Large intestine (tissue), 3 donors: ENCODE results near the gene FANCC. TPM values are rescaled to one million over a fixed set of nuclear protein-coding genes. Genes with fewer than 3 reads are reported as not detected.

Experiments
- DNase-seq, 2 donors: peaks; one replicate each; pipeline versions ENCODE4 v3.0.0 to v3.0.0-alpha.2; 2013
- H3K27ac ChIP-seq: one replicate; pipeline ENCODE4 v1.5.1; 2013; ENCODE audit warnings: low read length
- H3K27me3 ChIP-seq: 2 replicates; pipeline ENCODE4 v1.6.1; 2013; ENCODE audit warnings: low read length; ENCODE audit not compliant: control insufficient read depth, insufficient read depth
- H3K36me3 ChIP-seq: 2 replicates; pipeline ENCODE4 v1.6.1; 2013; ENCODE audit warnings: low read length; ENCODE audit not compliant: control insufficient read depth, insufficient read depth
- H3K4me1 ChIP-seq: one replicate; pipeline ENCODE4 v1.6.1; 2013; ENCODE audit warnings: low read length; ENCODE audit not compliant: control insufficient read depth, insufficient read depth
- H3K4me3 ChIP-seq: one replicate; pipeline ENCODE4 v1.5.1; 2013; ENCODE audit warnings: low read length
- H3K9me3 ChIP-seq: one replicate; pipeline ENCODE4 v1.6.1; 2013; ENCODE audit warnings: mild to moderate bottlenecking, low read depth, low read length, moderate library complexity; ENCODE audit not compliant: control insufficient read depth
- WGBS: methylation state at CpG from one replicate; pipeline ENCODE4 v1.1.5; 2013; ENCODE audit warnings: low lambda C conversion rate; ENCODE audit not compliant: insufficient coverage; 5-methylcytosine and 5-hydroxymethylcytosine counted together
- polyA plus RNA-seq: library from polyadenylated mRNA; unstranded; fragments of 120-200 nt; gene quantifications from one replicate; pipeline ENCODE4 v1.2.1, GENCODE V29; 2013

The FANCC gene
- polyA plus RNA-seq, 1 donor: 19.9 TPM

- peaks cover 61% of the 10 kb centered on the region for H3K36me3 ChIP-seq
- WGBS: 80% methylated on average over 1 of the region's 12 CpGs
- no peak overlapping the region for H3K27ac ChIP-seq
- peaks cover 6% of the 10 kb centered on the region for H3K4me1 ChIP-seq
- no peaks in the 10 kb centered on the region for H3K27me3 ChIP-seq
- no peaks in the 10 kb centered on the region for H3K9me3 ChIP-seq
- no peak overlapping the region for H3K4me3 ChIP-seq
- no peak for DNase-seq
Observed at GRCh38 chr9:95098391-95098921, 219.1 kb downstream of the FANCC start.

GRCh38 chr9:95097279-95097678 is 220.2 kb downstream of the FANCC start:
- Histone ChIP-seq H3K4me1 (peaks cover 17% of the 10 kb centered on the region), H3K36me3 (peaks cover 52% of the 10 kb centered on the region), H3K27me3 (no peaks in the 10 kb centered on the region), H3K4me3 (no peak overlapping the region), H3K27ac (no peak overlapping the region), H3K9me3 (no peaks in the 10 kb centered on the region)
- DNase-seq: no peak
- 100% methylated on average over 1 of the region's 7 CpGs for WGBS

- H3K27ac ChIP-seq: no peak overlapping the region
- no CpG with 5 or more reads among the region's 6 CpGs for WGBS
- H3K27me3 ChIP-seq: no peaks in the 10 kb centered on the region
- H3K36me3 ChIP-seq: peaks cover 48% of the 10 kb centered on the region
- peaks cover 22% of the 10 kb centered on the region for H3K4me1 ChIP-seq
- DNase-seq: no peak
- H3K9me3 ChIP-seq: no peaks in the 10 kb centered on the region
- no peak overlapping the region for H3K4me3 ChIP-seq
Observed at GRCh38 chr9:95096807-95097206, 220.7 kb downstream of the FANCC start.

- Histone ChIP-seq H3K27ac (no peak overlapping the region), H3K36me3 (peaks cover 44% of the 10 kb centered on the region), H3K27me3 (no peaks in the 10 kb centered on the region), H3K9me3 (no peaks in the 10 kb centered on the region), H3K4me3 (no peak overlapping the region), H3K4me1 (peaks cover 26% of the 10 kb centered on the region)
- no peak for DNase-seq
- WGBS: no CpG with 5 or more reads among the region's 12 CpGs
Observed at GRCh38 chr9:95096381-95096780, 221.1 kb downstream of the FANCC start.

DNA sequence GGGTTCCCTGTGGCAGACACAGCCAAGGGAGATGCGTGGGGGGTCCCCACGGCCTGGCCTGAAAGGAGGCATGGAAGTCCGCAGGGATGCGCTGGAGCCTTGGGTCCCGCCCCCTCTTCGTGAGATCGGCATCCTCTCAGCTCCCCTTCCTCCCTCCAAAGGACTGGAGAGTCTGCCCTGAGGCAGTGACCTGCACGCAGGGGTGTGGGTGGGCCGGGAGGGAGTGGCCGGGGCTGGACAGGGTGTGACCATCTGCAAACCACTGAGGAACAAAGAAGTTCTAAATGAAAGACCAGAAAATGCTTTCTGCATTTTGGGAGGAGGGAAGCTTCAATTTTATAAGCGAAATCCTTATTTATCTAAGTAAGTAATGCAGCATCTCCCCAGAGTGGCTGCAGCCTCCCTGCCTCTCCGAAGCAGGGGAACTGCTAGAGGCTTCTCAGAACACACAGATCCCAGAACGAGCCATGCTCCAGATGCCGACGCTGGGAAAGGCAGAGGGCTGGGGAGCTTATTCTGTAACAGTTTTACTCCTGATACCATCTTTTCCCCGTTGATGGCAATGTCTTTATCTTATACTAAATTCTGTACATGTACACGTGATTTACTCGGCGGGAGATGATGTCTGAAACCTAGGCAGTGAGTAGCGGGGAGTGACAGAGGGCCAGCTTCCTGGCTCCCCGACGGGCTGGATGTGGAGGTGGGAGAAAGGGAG is 221.7 kb downstream of the FANCC start:
- no peak overlapping the region for H3K4me3 ChIP-seq
- H3K4me1 ChIP-seq: peaks cover 32% of the 10 kb centered on the region
- 83% methylated on average over 1 of the region's 22 CpGs for WGBS
- DNase-seq: no peak
- no peaks in the 10 kb centered on the region for H3K27me3 ChIP-seq
- no peaks in the 10 kb centered on the region for H3K9me3 ChIP-seq
- H3K36me3 ChIP-seq: peaks cover 39% of the 10 kb centered on the region
- H3K27ac ChIP-seq: no peak overlapping the region

GRCh38 chr9:95094002-95094401 is 223.5 kb downstream of the FANCC start:
- H3K4me1 ChIP-seq: peaks cover 39% of the 10 kb centered on the region
- H3K27me3 ChIP-seq: no peaks in the 10 kb centered on the region
- no peak for DNase-seq
- no peak overlapping the region for H3K27ac ChIP-seq
- peaks cover 38% of the 10 kb centered on the region for H3K36me3 ChIP-seq
- 60% methylated on average over 1 of the region's 10 CpGs for WGBS
- no peaks in the 10 kb centered on the region for H3K9me3 ChIP-seq
- no peak overlapping the region for H3K4me3 ChIP-seq

DNA sequence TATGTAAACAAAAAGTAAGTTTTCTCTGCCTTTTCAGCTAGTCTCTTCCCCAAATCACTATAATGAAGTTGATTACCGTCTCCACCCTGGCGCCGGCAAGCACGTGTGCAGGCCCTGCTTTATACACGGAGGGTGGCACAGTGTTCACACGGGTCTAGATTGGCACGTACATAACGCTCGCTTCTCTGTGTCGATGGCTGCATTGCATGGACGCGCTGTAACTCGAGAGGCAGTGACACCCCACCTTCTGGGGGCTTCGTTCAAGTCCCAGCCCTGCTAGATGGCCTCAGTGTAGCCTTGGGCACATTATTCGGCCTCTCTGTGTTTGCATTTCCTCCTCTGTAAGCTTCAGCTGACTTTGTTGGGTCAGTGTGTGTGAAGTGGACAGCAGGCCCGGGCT is 223.9 kb downstream of the FANCC start:
- no CpG with 5 or more reads among the region's 16 CpGs for WGBS
- Histone ChIP-seq H3K27ac (peak overlapping the region; percentile 88), H3K36me3 (peaks cover 40% of the 10 kb centered on the region), H3K9me3 (no peaks in the 10 kb centered on the region), H3K27me3 (no peaks in the 10 kb centered on the region), H3K4me3 (no peak overlapping the region), H3K4me1 (peaks cover 39% of the 10 kb centered on the region)
- no peak for DNase-seq

- Histone ChIP-seq H3K27ac (peak overlapping the region; percentile 88), H3K36me3 (peaks cover 40% of the 10 kb centered on the region), H3K9me3 (no peaks in the 10 kb centered on the region), H3K4me3 (no peak overlapping the region), H3K27me3 (no peaks in the 10 kb centered on the region), H3K4me1 (peaks cover 39% of the 10 kb centered on the region)
- no CpG with 5 or more reads among the region's 19 CpGs for WGBS
- peak; percentile 83 to 94 for DNase-seq
Observed at GRCh38 chr9:95092262-95093072, 225.0 kb downstream of the FANCC start.

DNA sequence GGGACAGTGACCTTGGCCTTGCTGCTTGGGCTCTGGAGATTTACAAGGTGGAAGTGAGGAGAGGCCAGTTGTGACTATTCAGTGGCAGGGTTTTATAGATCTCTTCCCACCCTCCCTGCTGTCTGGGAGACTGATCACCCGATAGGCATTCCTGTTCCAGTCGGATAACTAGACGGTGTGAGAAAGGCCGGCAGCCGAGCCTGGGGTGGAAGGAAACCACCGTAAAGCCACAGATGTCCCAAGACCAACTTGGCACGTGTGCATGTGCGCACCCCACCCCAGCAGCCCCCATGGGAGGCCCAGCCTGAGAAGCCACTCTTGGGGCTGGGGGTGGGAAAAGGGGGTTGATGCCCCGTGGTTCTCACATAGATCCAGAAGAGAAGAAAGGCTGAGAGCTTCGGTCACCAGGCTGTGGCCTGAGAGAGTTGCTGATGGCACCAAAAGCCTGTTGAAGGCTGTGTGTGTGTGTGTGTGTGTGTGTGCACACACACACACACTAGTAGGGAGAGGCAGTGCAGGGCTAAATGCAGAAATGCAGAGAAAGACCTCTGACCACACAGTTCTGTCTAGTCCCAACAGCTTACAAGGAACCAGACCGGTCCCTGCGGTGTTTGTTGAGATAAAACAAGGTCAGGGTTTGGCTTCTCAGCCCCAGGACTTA is 225.8 kb downstream of the FANCC start:
- peak in 1 of 2 donors; percentile 73 for DNase-seq
- no CpG with 5 or more reads among the region's 12 CpGs for WGBS
- Histone ChIP-seq H3K27ac (peak overlapping the region; percentile 88), H3K36me3 (peaks cover 37% of the 10 kb centered on the region), H3K4me3 (no peak overlapping the region), H3K9me3 (no peaks in the 10 kb centered on the region), H3K27me3 (no peaks in the 10 kb centered on the region), H3K4me1 (peaks cover 39% of the 10 kb centered on the region)

- H3K9me3 ChIP-seq: peaks cover 2% of the 10 kb centered on the region
- peaks cover 43% of the 10 kb centered on the region for H3K36me3 ChIP-seq
- no peak for DNase-seq
- WGBS: no CpG with 5 or more reads among the region's 14 CpGs
- H3K4me1 ChIP-seq: peaks cover 39% of the 10 kb centered on the region
- H3K27ac ChIP-seq: peak overlapping the region; percentile 88
- H3K27me3 ChIP-seq: no peaks in the 10 kb centered on the region
- H3K4me3 ChIP-seq: no peak overlapping the region
Observed at GRCh38 chr9:95090871-95091577, 226.5 kb downstream of the FANCC start.
